Adipocyte (in vitro differentiated cells): ENCODE data around the gene CDK2.
A peak's percentile ranks its signal among the peaks of the same experiment; 100 is the strongest.
"Not testable (repeated sequence)": the region's sequence is repeated elsewhere in the genome, so short reads cannot be mapped to it uniquely, and the experiment has no call there.

Experiments
- DNase-seq: peaks from one replicate; pipeline ENCODE4 v3.0.0-alpha.2; 2015; ENCODE audit warnings: low read depth
- H3K27me3 ChIP-seq: replicated peaks from 2 replicates; pipeline ENCODE4 v1.7.0; 2013; ENCODE audit warnings: mild to moderate bottlenecking, low read length, moderate library complexity; ENCODE audit not compliant: control insufficient read depth, insufficient read depth
- H3K36me3 ChIP-seq: 2 replicates; pipeline ENCODE4 v1.7.0; 2013; ENCODE audit warnings: low read length, mild to moderate bottlenecking, moderate library complexity; ENCODE audit not compliant: control insufficient read depth, insufficient read depth, severe bottlenecking
- H3K4me1 ChIP-seq: 2 replicates; pipeline ENCODE4 v1.7.0; 2013; ENCODE audit warnings: mild to moderate bottlenecking, low read length, moderate library complexity; ENCODE audit not compliant: control insufficient read depth, insufficient read depth
- H3K4me3 ChIP-seq: 2 replicates; pipeline ENCODE4 v1.7.0; 2013; ENCODE audit warnings: mild to moderate bottlenecking, low read length, moderate library complexity
- H3K9ac ChIP-seq: 2 replicates; pipeline ENCODE4 v1.7.0; 2013; ENCODE audit warnings: mild to moderate bottlenecking, low read length, moderate library complexity
- H3K9me3 ChIP-seq: 2 replicates; pipeline ENCODE4 v1.7.0; 2013; ENCODE audit warnings: mild to moderate bottlenecking, low read length, moderate library complexity; ENCODE audit not compliant: control insufficient read depth

CDK2 gene

DNA sequence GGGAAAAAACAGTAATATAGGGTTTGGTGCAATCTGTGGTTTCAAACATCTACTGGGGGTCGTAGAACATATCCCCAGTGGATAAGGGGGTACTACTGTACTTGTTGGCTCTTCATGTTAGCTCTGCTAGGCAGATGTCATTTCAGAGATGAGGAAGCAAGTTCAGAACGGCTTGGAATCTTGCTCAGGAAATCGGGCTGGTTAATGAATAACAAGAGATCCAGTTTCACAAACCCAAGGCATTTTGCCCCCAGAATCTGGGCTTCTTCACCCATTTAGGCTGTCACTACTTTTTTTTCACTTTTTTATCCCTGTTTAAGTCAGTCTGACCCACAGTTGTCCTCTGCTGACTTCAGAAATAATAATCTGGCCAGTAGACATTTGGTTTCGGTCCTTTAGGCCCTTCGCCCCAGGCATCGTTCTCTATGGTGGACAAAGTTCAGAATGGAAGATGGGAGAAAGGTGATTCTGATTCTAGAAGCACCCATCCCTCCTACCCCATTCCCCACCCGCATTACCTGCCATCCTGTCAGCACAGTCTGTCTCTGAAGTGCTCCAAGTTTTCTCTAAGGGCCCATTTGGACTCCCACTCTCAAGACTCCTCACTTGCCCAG, 35.0 kb downstream of the CDK2 start:
- H3K36me3 ChIP-seq = peaks cover 30% of the 10 kb centered on the region
- DNase-seq = no peak
- H3K4me3 ChIP-seq = no peak overlapping the region
- H3K9me3 ChIP-seq = no peaks in the 10 kb centered on the region
- H3K27me3 ChIP-seq = no peaks in the 10 kb centered on the region
- H3K9ac ChIP-seq = no peak overlapping the region
- H3K4me1 ChIP-seq = peaks cover 12% of the 10 kb centered on the region

DNA sequence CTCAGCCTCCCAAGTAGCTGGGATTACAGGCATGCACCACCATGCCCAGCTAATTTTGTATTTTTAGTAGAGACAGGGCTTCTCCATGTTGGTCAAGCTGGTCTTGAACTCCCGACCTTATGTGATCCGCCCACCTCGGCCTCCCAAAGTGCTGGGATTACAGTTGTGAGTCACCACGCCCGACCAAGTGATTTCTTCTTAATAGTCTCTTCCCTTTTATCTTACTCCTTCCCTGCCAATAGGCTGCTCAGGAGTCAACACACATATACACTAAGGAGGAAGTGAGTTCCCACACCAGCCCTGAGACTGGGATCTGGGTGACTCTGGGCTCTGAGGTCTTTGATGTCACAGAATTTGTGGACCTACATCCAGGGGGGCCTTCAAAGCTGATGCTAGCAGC, 36.7 kb downstream of the CDK2 start:
- peaks cover 30% of the 10 kb centered on the region for H3K36me3 ChIP-seq
- H3K4me3 ChIP-seq, H3K9me3 ChIP-seq, H3K4me1 ChIP-seq, H3K9ac ChIP-seq, H3K27me3 ChIP-seq, DNase-seq: not testable (repeated sequence)

GRCh38 chr12:56004211-56004610, 37.6 kb downstream of the CDK2 start:
- DNase-seq = no peak
- H3K4me1 ChIP-seq = peaks cover 10% of the 10 kb centered on the region
- H3K36me3 ChIP-seq = peaks cover 30% of the 10 kb centered on the region
- H3K9me3 ChIP-seq = no peaks in the 10 kb centered on the region
- H3K27me3 ChIP-seq = no peaks in the 10 kb centered on the region
- H3K4me3 ChIP-seq = no peak overlapping the region
- no peak overlapping the region for H3K9ac ChIP-seq

DNA sequence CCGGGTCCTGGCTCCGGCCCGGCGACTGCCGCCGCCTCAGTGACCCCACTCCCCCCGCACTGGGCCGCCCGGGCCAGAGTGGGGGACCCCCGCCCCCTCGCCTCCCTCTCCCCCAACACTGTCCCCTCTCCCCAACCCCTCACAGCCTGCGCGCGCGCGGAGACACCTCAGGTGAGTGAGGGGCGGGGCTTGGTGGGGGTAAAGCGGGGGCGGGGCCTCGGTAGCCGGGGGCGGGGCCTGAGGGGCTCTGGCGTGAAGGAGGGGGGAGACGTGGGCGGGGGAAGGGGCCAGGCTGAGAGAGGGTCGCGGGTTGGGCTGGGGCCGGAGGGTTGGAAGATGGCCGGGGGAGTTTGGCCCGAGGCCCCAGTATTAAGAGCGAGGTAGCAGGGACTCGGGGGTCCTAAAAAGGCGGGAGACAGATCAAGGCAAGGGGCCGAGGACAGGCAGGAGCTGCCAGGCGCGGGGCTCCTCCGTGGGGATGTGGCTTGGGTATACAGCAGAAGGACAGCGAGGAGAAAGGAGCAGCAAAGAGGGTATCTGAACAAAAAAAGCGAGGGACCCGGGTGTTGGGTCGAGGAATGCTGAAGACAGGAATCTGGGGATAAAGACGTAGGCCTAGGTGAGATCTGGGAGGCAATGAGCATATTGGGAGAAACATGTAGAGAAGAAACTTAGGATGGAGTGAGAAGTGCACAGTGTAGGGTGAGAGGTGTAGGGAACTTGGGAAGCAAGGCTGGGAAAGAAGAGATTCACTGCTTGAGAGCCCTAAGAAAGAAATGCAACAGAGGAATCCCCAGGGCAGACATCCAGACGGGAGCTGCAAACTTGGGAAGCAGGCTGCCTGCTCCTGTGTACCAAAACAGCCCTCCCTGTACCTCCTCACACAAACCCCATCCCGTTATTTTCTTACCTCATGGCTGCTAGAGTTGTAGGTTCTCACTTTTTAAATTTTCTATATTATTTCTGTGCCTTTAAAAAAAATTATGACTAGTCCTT, 41.2 kb downstream of the CDK2 start:
- peak overlapping the region; percentile 89 for H3K9ac ChIP-seq

GRCh38 chr12:56010111-56010570, 43.5 kb downstream of the CDK2 start:
- H3K4me1 ChIP-seq = peaks cover 36% of the 10 kb centered on the region
- no peaks in the 10 kb centered on the region for H3K9me3 ChIP-seq
- no peak for DNase-seq
- H3K36me3 ChIP-seq = peaks cover under 1% of the 10 kb centered on the region
- H3K27me3 ChIP-seq = no peaks in the 10 kb centered on the region
- peak overlapping the region; percentile 74 for H3K9ac ChIP-seq
- H3K4me3 ChIP-seq = peak overlapping the region; percentile 22

More for the DNA sequence above, 41.2 kb downstream of the CDK2 start:
- DNase-seq = peak; percentile 71
- peaks cover 18% of the 10 kb centered on the region for H3K36me3 ChIP-seq
- H3K4me3 ChIP-seq = peak overlapping the region; percentile 87
- H3K4me1 ChIP-seq = peaks cover 36% of the 10 kb centered on the region
- H3K27me3 ChIP-seq = no peaks in the 10 kb centered on the region
- no peaks in the 10 kb centered on the region for H3K9me3 ChIP-seq

DNA sequence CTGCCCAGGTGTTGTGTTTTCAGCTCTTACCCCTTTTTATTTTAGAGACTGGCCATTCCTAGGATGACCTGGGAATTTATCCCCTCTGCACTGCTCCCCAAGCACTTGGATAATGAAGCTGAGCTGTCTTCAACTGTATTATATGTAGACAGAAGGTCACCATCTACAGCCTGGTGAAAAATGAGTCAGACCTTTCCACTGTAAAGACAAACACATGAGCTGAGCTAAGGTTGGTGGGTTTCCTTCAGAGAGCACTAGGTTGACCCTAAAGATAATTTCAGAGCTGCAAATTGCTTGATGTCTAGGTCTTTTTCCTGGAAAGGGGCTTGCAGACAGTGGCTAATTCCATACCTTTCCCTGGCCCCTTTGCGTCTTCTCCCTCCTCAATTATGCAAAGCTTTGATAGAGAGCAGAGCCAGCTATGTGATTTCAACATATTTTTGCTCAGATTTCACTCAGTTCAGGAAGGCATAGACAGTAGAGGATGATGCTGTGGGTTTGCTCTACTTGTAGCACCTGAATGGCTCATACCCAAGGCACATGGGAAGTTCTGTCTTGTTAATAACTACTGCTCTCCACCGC, 45.0 kb downstream of the CDK2 start:
- no peaks in the 10 kb centered on the region for H3K9me3 ChIP-seq

GRCh38 chr12:56013482-56013881, 46.9 kb downstream of the CDK2 start:
- Histone ChIP-seq H3K4me3 (no peak overlapping the region), H3K9me3 (no peaks in the 10 kb centered on the region), H3K4me1 (peaks cover 31% of the 10 kb centered on the region), H3K27me3 (no peaks in the 10 kb centered on the region), H3K9ac (no peak overlapping the region), H3K36me3 (peaks cover 2% of the 10 kb centered on the region)
- DNase-seq = no peak

More for the DNA sequence above, 45.0 kb downstream of the CDK2 start:
- Histone ChIP-seq H3K27me3 (no peaks in the 10 kb centered on the region), H3K4me3 (no peak overlapping the region), H3K4me1 (peaks cover 36% of the 10 kb centered on the region), H3K36me3 (no peaks in the 10 kb centered on the region), H3K9ac (no peak overlapping the region)
- peak; percentile 17 for DNase-seq

- peaks cover 26% of the 10 kb centered on the region for H3K4me1 ChIP-seq
- H3K36me3 ChIP-seq = peaks cover 3% of the 10 kb centered on the region
- no peak overlapping the region for H3K4me3 ChIP-seq
- DNase-seq = no peak
- H3K9me3 ChIP-seq = no peaks in the 10 kb centered on the region
- H3K27me3 ChIP-seq = no peaks in the 10 kb centered on the region
- H3K9ac ChIP-seq = no peak overlapping the region
Measured at GRCh38 chr12:56014205-56014604, 47.6 kb downstream of the CDK2 start.

DNA sequence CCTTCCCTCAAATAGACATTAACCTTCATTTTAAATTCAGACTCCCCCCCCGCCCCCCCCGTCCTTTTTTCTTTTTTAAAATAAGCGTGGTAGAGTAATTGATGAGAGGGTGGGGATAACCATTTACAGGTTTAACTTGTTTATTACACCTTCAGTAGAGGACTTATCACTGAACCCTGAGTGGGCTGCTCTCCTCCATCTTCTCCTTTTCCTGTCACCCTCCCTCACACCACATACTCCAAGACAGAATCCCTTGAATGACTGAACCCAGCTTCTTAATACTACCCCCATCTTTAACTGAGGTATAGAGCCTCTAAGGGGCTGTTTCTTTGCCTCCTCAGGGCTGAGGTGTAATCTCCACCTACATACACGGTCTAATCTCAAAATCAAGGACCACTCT, 50.6 kb downstream of the CDK2 start:
- no peak overlapping the region for H3K9ac ChIP-seq
- no peaks in the 10 kb centered on the region for H3K27me3 ChIP-seq
- peaks cover 27% of the 10 kb centered on the region for H3K4me1 ChIP-seq
- no peak for DNase-seq
- no peaks in the 10 kb centered on the region for H3K9me3 ChIP-seq
- H3K36me3 ChIP-seq = peaks cover 3% of the 10 kb centered on the region
- H3K4me3 ChIP-seq = no peak overlapping the region

DNA sequence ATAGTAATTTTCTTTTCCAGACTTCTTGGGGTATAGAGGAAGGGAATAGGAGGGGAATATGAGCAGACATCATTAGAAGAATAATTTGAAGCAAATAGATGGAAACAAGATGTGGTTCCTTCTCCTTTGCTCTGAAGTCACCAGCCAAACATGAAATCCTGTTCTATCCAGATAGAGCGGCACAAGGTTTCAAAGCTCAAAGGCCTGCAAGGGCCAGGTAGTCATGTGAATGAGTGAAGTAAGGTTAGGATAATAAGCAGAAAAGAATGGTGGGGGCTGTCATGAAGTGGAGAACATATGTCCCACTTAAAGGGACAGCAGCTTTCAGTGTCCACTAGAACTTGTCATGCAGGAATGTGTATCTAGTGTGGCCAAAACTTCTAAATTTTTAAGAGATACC, 51.7 kb downstream of the CDK2 start:
- H3K4me1 ChIP-seq = peaks cover 29% of the 10 kb centered on the region
- H3K4me3 ChIP-seq = no peak overlapping the region
- H3K27me3 ChIP-seq = no peaks in the 10 kb centered on the region
- DNase-seq = no peak
- H3K9ac ChIP-seq = no peak overlapping the region
- H3K9me3 ChIP-seq = no peaks in the 10 kb centered on the region
- peaks cover 3% of the 10 kb centered on the region for H3K36me3 ChIP-seq
